ENCODE results near the gene ACE2.

DNA sequence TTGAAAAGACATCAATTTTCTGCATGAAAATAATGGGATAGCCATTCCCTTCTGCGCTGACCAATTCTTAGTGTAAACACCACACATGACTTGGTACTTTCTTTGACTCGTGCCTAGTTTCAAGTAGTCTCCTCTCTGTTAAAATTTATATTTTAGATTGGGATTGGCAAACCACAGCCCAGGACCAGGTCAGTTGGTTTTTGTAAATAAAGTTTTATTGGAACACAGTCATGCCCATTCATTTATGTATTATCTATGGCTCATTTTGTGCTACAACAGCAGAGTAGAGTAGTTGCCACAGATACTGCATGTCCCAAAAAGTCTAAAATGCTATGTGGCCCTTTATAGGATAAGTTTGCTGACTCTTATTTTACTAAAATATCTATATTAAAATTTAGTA, 53.4 kb downstream of the ACE2 start:
- TF ChIP-seq, protein P1, sequence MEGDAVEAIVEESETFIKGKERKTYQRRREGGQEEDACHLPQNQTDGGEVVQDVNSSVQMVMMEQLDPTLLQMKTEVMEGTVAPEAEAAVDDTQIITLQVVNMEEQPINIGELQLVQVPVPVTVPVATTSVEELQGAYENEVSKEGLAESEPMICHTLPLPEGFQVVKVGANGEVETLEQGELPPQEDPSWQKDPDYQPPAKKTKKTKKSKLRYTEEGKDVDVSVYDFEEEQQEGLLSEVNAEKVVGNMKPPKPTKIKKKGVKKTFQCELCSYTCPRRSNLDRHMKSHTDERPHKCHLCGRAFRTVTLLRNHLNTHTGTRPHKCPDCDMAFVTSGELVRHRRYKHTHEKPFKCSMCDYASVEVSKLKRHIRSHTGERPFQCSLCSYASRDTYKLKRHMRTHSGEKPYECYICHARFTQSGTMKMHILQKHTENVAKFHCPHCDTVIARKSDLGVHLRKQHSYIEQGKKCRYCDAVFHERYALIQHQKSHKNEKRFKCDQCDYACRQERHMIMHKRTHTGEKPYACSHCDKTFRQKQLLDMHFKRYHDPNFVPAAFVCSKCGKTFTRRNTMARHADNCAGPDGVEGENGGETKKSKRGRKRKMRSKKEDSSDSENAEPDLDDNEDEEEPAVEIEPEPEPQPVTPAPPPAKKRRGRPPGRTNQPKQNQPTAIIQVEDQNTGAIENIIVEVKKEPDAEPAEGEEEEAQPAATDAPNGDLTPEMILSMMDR (IDR thresholded peaks at IDR 0.05; ENCODE audit: low read depth, low read length), result no peak
- no peak for TF ChIP-seq EZH2phosphoT487 (IDR thresholded peaks at IDR 0.05; ENCODE audit: low read depth)

Data from OCI-LY3 (cell line).